ENCODE data around the gene EXOC7. TPM values are rescaled to one million over a fixed set of nuclear protein-coding genes. Genes with fewer than 3 reads are reported as not detected.
"Not testable (repeated sequence)": the region's sequence is repeated elsewhere in the genome, so short reads cannot be mapped to it uniquely, and the experiment has no call there.

The EXOC7 gene
- total RNA-seq, 2 experiments from 2014 or later = 132 to 137 TPM

- Mint-ChIP-seq H3K27me3 (no peaks in the 10 kb centered on the region), H3K27ac (peak overlapping the region; percentile 42), H3K4me3 (no peak overlapping the region), H3K4me1 (peaks cover 9% of the 10 kb centered on the region), H3K36me3 (peaks cover 44% of the 10 kb centered on the region), H3K9me3 (ENCODE audit: low read depth) (no peaks in the 10 kb centered on the region)
- no peak for ATAC-seq
- CTCF ChIA-PET = interaction anchor here (1.2 to 1.9 kb wide), 2 partner anchors 10 to 40 kb away, joined by 3 to 6 read pairs; no protein-coding TSS in a partner anchor
- no peak for DNase-seq
Measured at GRCh38 chr17:76054112-76054476, 49.5 kb downstream of the EXOC7 start.

- ATAC-seq (no peak), DNase-seq (no peak)
- peaks cover 38% of the 10 kb centered on the region for H3K36me3 Mint-ChIP-seq
- no peaks in the 10 kb centered on the region for H3K27me3 Mint-ChIP-seq
- no peak overlapping the region for H3K4me3 Mint-ChIP-seq
- peaks cover 9% of the 10 kb centered on the region for H3K4me1 Mint-ChIP-seq
- H3K27ac Mint-ChIP-seq = peak overlapping the region; percentile 42
- no peaks in the 10 kb centered on the region for H3K9me3 Mint-ChIP-seq (ENCODE audit: low read depth)
- CTCF ChIA-PET = interaction anchor here (1.2 to 1.9 kb wide), 2 partner anchors 10 to 39 kb away, joined by 3 to 6 read pairs; no protein-coding TSS in a partner anchor
Measured at GRCh38 chr17:76053246-76054111, 50.1 kb downstream of the EXOC7 start.

GRCh38 chr17:76051561-76051960, 52.0 kb downstream of the EXOC7 start:
- ATAC-seq (no peak), DNase-seq (no peak)
- H3K36me3 Mint-ChIP-seq = peaks cover 35% of the 10 kb centered on the region
- H3K9me3 Mint-ChIP-seq (ENCODE audit: low read depth) = no peaks in the 10 kb centered on the region
- peaks cover 9% of the 10 kb centered on the region for H3K4me1 Mint-ChIP-seq
- H3K4me3 Mint-ChIP-seq = no peak overlapping the region
- no peak overlapping the region for H3K27ac Mint-ChIP-seq
- no peaks in the 10 kb centered on the region for H3K27me3 Mint-ChIP-seq
- CTCF ChIA-PET = interaction anchor here (2.0 kb wide), 1 partner anchor 37 kb away, joined by 10 read pairs; no protein-coding TSS in a partner anchor

GRCh38 chr17:76050538-76051467, 52.8 kb downstream of the EXOC7 start:
- Mint-ChIP-seq H3K27ac (no peak overlapping the region), H3K27me3 (no peaks in the 10 kb centered on the region), H3K4me3 (no peak overlapping the region), H3K4me1 (peaks cover 6% of the 10 kb centered on the region), H3K9me3 (ENCODE audit: low read depth) (no peaks in the 10 kb centered on the region), H3K36me3 (peaks cover 30% of the 10 kb centered on the region)
- CTCF ChIA-PET = interaction anchor here (2.0 kb wide), 1 partner anchor 36 kb away, joined by 10 read pairs; no protein-coding TSS in a partner anchor
- no peak for ATAC-seq
- DNase-seq = no peak

GRCh38 chr17:76049836-76050537, 53.6 kb downstream of the EXOC7 start:
- Mint-ChIP-seq H3K27ac (no peak overlapping the region), H3K27me3 (no peaks in the 10 kb centered on the region), H3K4me1 (peaks cover 5% of the 10 kb centered on the region), H3K9me3 (ENCODE audit: low read depth) (no peaks in the 10 kb centered on the region), H3K4me3 (no peak overlapping the region), H3K36me3 (peaks cover 35% of the 10 kb centered on the region)
- ATAC-seq (no peak), DNase-seq (no peak)
- CTCF ChIA-PET = interaction anchor here (0.7 to 2.0 kb wide), 2 partner anchors 36 to 68 kb away, joined by 3 to 10 read pairs; no protein-coding TSS in a partner anchor

GRCh38 chr17:76049239-76049638, 54.3 kb downstream of the EXOC7 start:
- ATAC-seq (no peak), DNase-seq (no peak)
- Mint-ChIP-seq H3K27me3 (no peaks in the 10 kb centered on the region), H3K4me3 (no peak overlapping the region), H3K27ac (no peak overlapping the region), H3K4me1 (peaks cover 5% of the 10 kb centered on the region), H3K9me3 (ENCODE audit: low read depth) (no peaks in the 10 kb centered on the region), H3K36me3 (peaks cover 41% of the 10 kb centered on the region)
- CTCF ChIA-PET = interaction anchor here (0.7 kb wide), 1 partner anchor 68 kb away, joined by 3 read pairs; no protein-coding TSS in a partner anchor

GRCh38 chr17:76048711-76049110, 54.9 kb downstream of the EXOC7 start:
- H3K36me3 Mint-ChIP-seq = peaks cover 41% of the 10 kb centered on the region
- no peak overlapping the region for H3K27ac Mint-ChIP-seq
- H3K4me1 Mint-ChIP-seq = peaks cover 3% of the 10 kb centered on the region
- H3K9me3 Mint-ChIP-seq (ENCODE audit: low read depth) = no peaks in the 10 kb centered on the region
- no peak overlapping the region for H3K4me3 Mint-ChIP-seq
- H3K27me3 Mint-ChIP-seq = no peaks in the 10 kb centered on the region
- no peak for DNase-seq
- no peak for ATAC-seq
- CTCF ChIA-PET = no interaction called here

- Mint-ChIP-seq H3K27ac (no peak overlapping the region), H3K27me3 (no peaks in the 10 kb centered on the region), H3K36me3 (peaks cover 43% of the 10 kb centered on the region), H3K9me3 (ENCODE audit: low read depth) (no peaks in the 10 kb centered on the region), H3K4me1 (no peaks in the 10 kb centered on the region), H3K4me3 (no peak overlapping the region)
- DNase-seq = no peak
- CTCF ChIA-PET = interaction anchor here (1.2 kb wide), 1 partner anchor 232 kb away, joined by 4 read pairs; no protein-coding TSS in a partner anchor
- ATAC-seq = no peak
Measured at GRCh38 chr17:76048025-76048605, 55.5 kb downstream of the EXOC7 start.

- CTCF ChIA-PET = interaction anchor here (0.6 to 2.1 kb wide), 2 partner anchors 32 to 72 kb away, joined by 3 to 8 read pairs; no protein-coding TSS in a partner anchor
- Mint-ChIP-seq H3K4me1 (no peaks in the 10 kb centered on the region), H3K27me3 (no peaks in the 10 kb centered on the region), H3K9me3 (ENCODE audit: low read depth) (no peaks in the 10 kb centered on the region), H3K36me3 (peaks cover 48% of the 10 kb centered on the region), H3K27ac (no peak overlapping the region), H3K4me3 (no peak overlapping the region)
- no peak for ATAC-seq
- DNase-seq = no peak
Measured at GRCh38 chr17:76046064-76046463, 57.5 kb downstream of the EXOC7 start.

GRCh38 chr17:76044475-76045007, 59.0 kb downstream of the EXOC7 start:
- H3K4me1 Mint-ChIP-seq = not testable (repeated sequence)

GRCh38 chr17:76042868-76043267, 60.7 kb downstream of the EXOC7 start:
- CTCF ChIA-PET = interaction anchor here (0.7 to 1.4 kb wide), 3 partner anchors 19 to 237 kb away, joined by 3 to 4 read pairs (median 4); no protein-coding TSS in a partner anchor

More at GRCh38 chr17:76044475-76045007, 59.0 kb downstream of the EXOC7 start:
- CTCF ChIA-PET; H3K9me3 Mint-ChIP-seq (ENCODE audit: low read depth); H3K27me3 Mint-ChIP-seq; DNase-seq; H3K4me3 Mint-ChIP-seq; H3K27ac Mint-ChIP-seq; ATAC-seq: not testable (repeated sequence)
- peaks cover 50% of the 10 kb centered on the region for H3K36me3 Mint-ChIP-seq

GRCh38 chr17:76040376-76040775, 63.2 kb downstream of the EXOC7 start:
- no peak overlapping the region for H3K27ac Mint-ChIP-seq
- H3K36me3 Mint-ChIP-seq = peaks cover 46% of the 10 kb centered on the region
- peaks cover 5% of the 10 kb centered on the region for H3K4me1 Mint-ChIP-seq

More at GRCh38 chr17:76042868-76043267, 60.7 kb downstream of the EXOC7 start:
- not testable (repeated sequence) for H3K27me3 Mint-ChIP-seq; H3K27ac Mint-ChIP-seq; H3K4me3 Mint-ChIP-seq; H3K4me1 Mint-ChIP-seq; ATAC-seq; DNase-seq; H3K9me3 Mint-ChIP-seq (ENCODE audit: low read depth)
- peaks cover 54% of the 10 kb centered on the region for H3K36me3 Mint-ChIP-seq

More at GRCh38 chr17:76040376-76040775, 63.2 kb downstream of the EXOC7 start:
- Mint-ChIP-seq H3K4me3 (no peak overlapping the region), H3K9me3 (ENCODE audit: low read depth) (no peaks in the 10 kb centered on the region), H3K27me3 (no peaks in the 10 kb centered on the region)
- ATAC-seq (no peak), DNase-seq (no peak)
- CTCF ChIA-PET = no interaction called here

Data from activated CD8-positive, alpha-beta memory T cell treated with anti-CD3 and anti-CD28 coated beads, Interleukin-2, amount 10 ng/mL, durations not matched to agents 7 days and 5 days (primary cell).